IPS-20b (cell line): ENCODE results near the gene SIRT4.
A peak's percentile ranks its signal among the peaks of the same experiment; 100 is the strongest.
"Not testable (repeated sequence)": the region's sequence is repeated elsewhere in the genome, so short reads cannot be mapped to it uniquely, and the experiment has no call there.

Source experiments
- H3K27ac ChIP-seq: one replicate; pipeline ENCODE4 v1.5.1; 2013; ENCODE audit warnings: low read length
- H3K27me3 ChIP-seq: 2 replicates; pipeline ENCODE4 v1.6.1; 2013; ENCODE audit warnings: mild to moderate bottlenecking, low read length, inconsistent platforms; ENCODE audit not compliant: insufficient read depth
- H3K36me3 ChIP-seq: 2 replicates; pipeline ENCODE4 v1.6.1; 2013; ENCODE audit warnings: low read depth, mild to moderate bottlenecking, inconsistent platforms, low read length, moderate library complexity; ENCODE audit not compliant: insufficient read depth
- H3K4me1 ChIP-seq: 2 replicates; pipeline ENCODE4 v1.6.1; 2013; ENCODE audit warnings: mild to moderate bottlenecking, control low read depth, inconsistent platforms, low read length, moderate library complexity; ENCODE audit not compliant: insufficient read depth
- H3K4me3 ChIP-seq: 2 replicates; pipeline ENCODE4 v1.5.1; 2013; ENCODE audit warnings: mild to moderate bottlenecking, low read length, inconsistent platforms
- H3K9ac ChIP-seq: 2 replicates; pipeline ENCODE4 v1.6.1; 2013; ENCODE audit warnings: low read depth, mild to moderate bottlenecking, inconsistent platforms, low read length, moderate library complexity
- H3K9me3 ChIP-seq: 2 replicates; pipeline ENCODE4 v1.6.1; 2013; ENCODE audit warnings: mild to moderate bottlenecking, low read depth, low read length, inconsistent platforms; ENCODE audit not compliant: insufficient read depth

The SIRT4 gene

GRCh38 chr12:120301962-120302815 is at the start of gene SIRT4:
Gene SIRT4, plus strand, starts transcription at chr12:120302321. Its CDS starts 1,241 bp downstream, at chr12:120303562.
- Histone ChIP-seq H3K36me3 (no peaks in the 10 kb centered on the region), H3K27ac (no peak within 1 kb of the TSS), H3K4me3 (peak within 1 kb of the TSS; percentile 91), H3K9ac (peak within 1 kb of the TSS; percentile 87), H3K9me3 (no peaks in the 10 kb centered on the region), H3K4me1 (no peaks in the 10 kb centered on the region), H3K27me3 (no peaks in the 10 kb centered on the region)

GRCh38 chr12:120253313-120253712 is 48.8 kb upstream of the SIRT4 start:
- H3K9me3 ChIP-seq, H3K27ac ChIP-seq, H3K4me3 ChIP-seq, H3K27me3 ChIP-seq, H3K36me3 ChIP-seq, H3K9ac ChIP-seq: not testable (repeated sequence)
- peaks cover 17% of the 10 kb centered on the region for H3K4me1 ChIP-seq

- Histone ChIP-seq H3K9ac (no peak overlapping the region), H3K27ac (no peak overlapping the region), H3K36me3 (no peaks in the 10 kb centered on the region; the same call in 1 of the 2 replicates), H3K9me3 (no peaks in the 10 kb centered on the region), H3K27me3 (no peaks in the 10 kb centered on the region), H3K4me3 (no peak overlapping the region), H3K4me1 (peaks cover 12% of the 10 kb centered on the region)
These were observed 47.3 kb upstream of the SIRT4 start for GRCh38 chr12:120254809-120255208.

GRCh38 chr12:120257041-120257821 is 44.9 kb upstream of the SIRT4 start:
- Histone ChIP-seq H3K4me3 (peak overlapping the region; percentile 22; the same call in 1 of the 2 replicates), H3K4me1 (peaks cover 16% of the 10 kb centered on the region)

GRCh38 chr12:120258323-120258896 is 43.7 kb upstream of the SIRT4 start:
- no peaks in the 10 kb centered on the region for H3K36me3 ChIP-seq
- no peak overlapping the region for H3K27ac ChIP-seq
- no peaks in the 10 kb centered on the region for H3K9me3 ChIP-seq
- H3K4me3 ChIP-seq, result no peak overlapping the region
- no peaks in the 10 kb centered on the region for H3K27me3 ChIP-seq
- peaks cover 20% of the 10 kb centered on the region for H3K4me1 ChIP-seq
- no peak overlapping the region for H3K9ac ChIP-seq

More at GRCh38 chr12:120257041-120257821, 44.9 kb upstream of the SIRT4 start:
- Histone ChIP-seq H3K36me3 (no peaks in the 10 kb centered on the region; the same call in 1 of the 2 replicates), H3K27me3 (no peaks in the 10 kb centered on the region), H3K9ac (peak overlapping the region; percentile 59), H3K9me3 (no peaks in the 10 kb centered on the region), H3K27ac (peak overlapping the region; percentile 86)

GRCh38 chr12:120259418-120260202 is 42.5 kb upstream of the SIRT4 start:
- peaks cover 27% of the 10 kb centered on the region for H3K4me1 ChIP-seq
- no peaks in the 10 kb centered on the region for H3K36me3 ChIP-seq
- H3K4me3 ChIP-seq, result no peak overlapping the region
- H3K27ac ChIP-seq, result no peak overlapping the region
- H3K9ac ChIP-seq, result no peak overlapping the region
- no peaks in the 10 kb centered on the region; the same call in 1 of the 2 replicates for H3K27me3 ChIP-seq
- H3K9me3 ChIP-seq, result no peaks in the 10 kb centered on the region

- Histone ChIP-seq H3K9me3 (no peaks in the 10 kb centered on the region), H3K4me3 (no peak overlapping the region), H3K36me3 (no peaks in the 10 kb centered on the region), H3K9ac (no peak overlapping the region), H3K27ac (no peak overlapping the region), H3K27me3 (no peaks in the 10 kb centered on the region; the same call in 1 of the 2 replicates), H3K4me1 (peaks cover 31% of the 10 kb centered on the region)
These were observed 41.5 kb upstream of the SIRT4 start for GRCh38 chr12:120260607-120261006.

GRCh38 chr12:120261951-120262851 is 39.9 kb upstream of the SIRT4 start:
- no peak overlapping the region for H3K27ac ChIP-seq
- H3K9ac ChIP-seq, result peak overlapping the region; percentile 10; the same call in 1 of the 2 replicates
- no peaks in the 10 kb centered on the region for H3K36me3 ChIP-seq
- no peaks in the 10 kb centered on the region for H3K9me3 ChIP-seq
- H3K4me3 ChIP-seq, result no peak overlapping the region
- H3K4me1 ChIP-seq, result peaks cover 27% of the 10 kb centered on the region
- H3K27me3 ChIP-seq, result no peaks in the 10 kb centered on the region; the same call in 1 of the 2 replicates

GRCh38 chr12:120262852-120263747 is 39.0 kb upstream of the SIRT4 start:
- H3K27ac ChIP-seq, result no peak overlapping the region
- 0 out of 2 replicates have a peak overlapping the region, but pooled peaks have one; percentile 10 for H3K9ac ChIP-seq
- H3K27me3 ChIP-seq, result no peaks in the 10 kb centered on the region; the same call in 1 of the 2 replicates
- H3K4me3 ChIP-seq, result peak overlapping the region; percentile 79; the same call in 1 of the 2 replicates
- no peaks in the 10 kb centered on the region for H3K9me3 ChIP-seq
- peaks cover 20% of the 10 kb centered on the region for H3K4me1 ChIP-seq
- no peaks in the 10 kb centered on the region for H3K36me3 ChIP-seq
